ENCODE data around the gene MAP3K3.

DNA sequence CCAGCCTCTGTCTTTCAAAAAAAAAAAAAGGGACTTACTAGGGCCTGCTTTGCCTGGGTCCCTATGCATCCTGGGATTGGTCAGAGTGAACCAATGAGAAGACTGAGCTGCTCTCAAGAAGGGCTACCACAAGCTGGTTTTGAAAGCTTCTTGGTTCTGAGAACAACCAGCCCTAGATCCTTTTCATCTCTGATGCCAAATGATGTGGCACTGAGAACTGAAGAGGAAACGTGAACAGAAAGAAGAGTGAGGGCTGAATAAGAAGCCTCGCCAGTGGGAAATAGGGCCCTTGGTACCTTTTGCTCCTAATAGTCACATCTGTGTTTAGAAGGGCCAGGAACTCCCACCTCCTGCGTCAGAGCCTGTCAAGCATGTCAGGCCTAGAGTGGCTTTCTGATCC, 10.9 kb upstream of the MAP3K3 start:
- TF ChIP-seq, protein P1, sequence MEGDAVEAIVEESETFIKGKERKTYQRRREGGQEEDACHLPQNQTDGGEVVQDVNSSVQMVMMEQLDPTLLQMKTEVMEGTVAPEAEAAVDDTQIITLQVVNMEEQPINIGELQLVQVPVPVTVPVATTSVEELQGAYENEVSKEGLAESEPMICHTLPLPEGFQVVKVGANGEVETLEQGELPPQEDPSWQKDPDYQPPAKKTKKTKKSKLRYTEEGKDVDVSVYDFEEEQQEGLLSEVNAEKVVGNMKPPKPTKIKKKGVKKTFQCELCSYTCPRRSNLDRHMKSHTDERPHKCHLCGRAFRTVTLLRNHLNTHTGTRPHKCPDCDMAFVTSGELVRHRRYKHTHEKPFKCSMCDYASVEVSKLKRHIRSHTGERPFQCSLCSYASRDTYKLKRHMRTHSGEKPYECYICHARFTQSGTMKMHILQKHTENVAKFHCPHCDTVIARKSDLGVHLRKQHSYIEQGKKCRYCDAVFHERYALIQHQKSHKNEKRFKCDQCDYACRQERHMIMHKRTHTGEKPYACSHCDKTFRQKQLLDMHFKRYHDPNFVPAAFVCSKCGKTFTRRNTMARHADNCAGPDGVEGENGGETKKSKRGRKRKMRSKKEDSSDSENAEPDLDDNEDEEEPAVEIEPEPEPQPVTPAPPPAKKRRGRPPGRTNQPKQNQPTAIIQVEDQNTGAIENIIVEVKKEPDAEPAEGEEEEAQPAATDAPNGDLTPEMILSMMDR (IDR thresholded peaks at IDR 0.05) = no peak
- TF ChIP-seq EP300 (IDR thresholded peaks at IDR 0.05) = no peak
- TF ChIP-seq POLR2A (IDR thresholded peaks at IDR 0.05) = no peak
- TF ChIP-seq POLR2AphosphoS5 (IDR thresholded peaks at IDR 0.05) = no peak

Measured in suprapubic skin (tissue), 4 donors.